Caki2 (cell line): Measurements from ENCODE around the gene CHST7. TPM values are rescaled to one million over a fixed set of nuclear protein-coding genes. Genes with fewer than 3 reads are reported as not detected.

Experiments
- DNase-seq: peaks from one replicate; pipeline ENCODE4 v3.0.0-alpha.2; 2015; ENCODE audit warnings: low read depth
- in situ Hi-C: cut with HindIII; loops from 2 replicates; pipeline ENCODE4 v1.10.0; 2016; ENCODE audit warnings: low sequenced_read_pairs, low pct_unique_long_range_greater_than_20kb, mixed read lengths
- total RNA-seq: library from RNA; depleted of rRNA; stranded (reverse); fragments of >200 nt; shearing (Covaris generic); gene quantifications from 2 replicates; pipeline ENCODE4 v1.2.3, GENCODE V29; 2014; ENCODE audit warnings: low replicate concordance

Gene CHST7
- total RNA-seq, 1 experiment from 2014 or later, result 27.1 TPM

DNA sequence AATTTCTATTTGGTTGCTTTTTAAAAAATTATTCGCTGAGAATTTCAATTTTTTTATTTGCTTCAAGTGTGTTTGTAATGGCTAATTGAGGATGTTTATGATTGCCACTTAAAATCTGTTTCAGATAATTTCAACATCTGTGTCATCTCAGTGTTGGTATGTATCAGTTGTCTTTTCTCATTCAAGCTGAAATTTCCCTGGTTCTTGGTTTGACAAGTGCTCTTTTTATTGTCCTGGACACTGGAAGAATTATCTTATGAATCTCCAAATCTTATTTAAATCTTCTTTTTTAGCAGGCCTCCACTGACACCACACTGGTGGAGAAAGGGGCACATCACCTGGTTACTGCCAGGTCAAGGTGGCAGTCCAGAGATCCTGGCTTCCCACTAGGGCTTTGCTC lies 21.5 kb downstream of the CHST7 start:
- in situ Hi-C loops, result no loop called here
- no peak for DNase-seq

DNA sequence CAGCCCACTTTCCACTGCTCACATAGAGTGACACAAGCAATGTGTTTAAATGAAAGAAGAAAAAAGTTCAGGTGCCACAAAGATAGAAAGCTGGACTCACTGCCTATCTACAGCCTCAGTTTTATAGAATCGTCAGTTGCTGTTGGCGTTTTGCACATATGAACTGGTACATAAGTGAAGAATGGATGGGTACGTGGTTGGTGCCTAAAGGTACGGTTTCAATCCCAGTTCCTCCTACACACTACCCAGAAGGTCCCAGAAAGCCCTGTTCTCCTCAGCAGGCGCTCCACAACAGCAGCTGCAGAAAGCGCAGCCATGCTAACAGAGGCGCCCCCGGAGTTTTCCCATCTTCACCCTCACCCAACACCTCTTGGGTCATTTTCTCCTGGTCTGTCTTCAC lies 23.6 kb downstream of the CHST7 start:
- in situ Hi-C loops, result no loop called here
- DNase-seq, result no peak

DNA sequence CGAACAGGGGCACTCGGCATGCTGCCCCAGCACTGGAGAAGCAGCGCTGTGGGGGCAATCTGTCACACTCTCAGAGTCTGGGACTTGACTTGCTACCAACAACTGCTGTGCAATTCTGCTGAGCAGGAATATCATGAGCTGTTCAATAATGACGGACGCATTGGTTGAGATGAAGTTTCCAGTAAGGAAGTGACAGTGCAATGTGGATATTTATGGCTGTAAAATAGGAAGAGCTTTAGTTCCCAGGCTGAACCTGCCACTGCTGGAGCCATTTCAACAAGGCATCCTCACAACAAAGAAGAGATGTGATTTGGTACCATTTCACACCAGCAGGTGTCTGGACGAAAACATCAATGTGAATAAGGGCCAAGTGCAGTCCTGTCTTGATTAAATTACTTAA lies 24.2 kb downstream of the CHST7 start:
- in situ Hi-C loops, result no loop called here

DNA sequence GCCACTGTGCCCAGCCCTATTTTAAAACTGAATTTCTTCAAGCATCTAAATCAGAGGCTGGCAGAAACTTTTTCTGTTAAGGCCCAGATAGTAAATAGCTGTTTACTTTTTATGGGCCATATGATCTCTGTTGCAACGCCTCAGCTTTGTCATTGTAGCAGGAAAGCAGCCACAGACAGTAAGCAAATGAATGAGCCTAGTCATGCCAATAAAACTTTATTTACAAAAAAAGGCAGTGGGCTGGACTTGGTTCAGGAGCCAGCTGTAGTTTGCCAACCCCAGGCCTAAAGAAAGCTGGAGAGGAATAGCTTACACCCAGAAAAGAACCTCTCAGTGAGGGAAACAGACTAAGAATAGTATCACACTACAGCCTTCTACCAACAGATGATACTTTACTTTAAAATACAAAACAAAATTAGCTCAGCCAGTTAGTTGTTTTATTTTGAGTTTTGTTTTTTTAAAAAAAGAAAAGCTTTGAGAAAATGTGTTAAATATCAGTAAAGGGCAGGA lies 25.5 kb downstream of the CHST7 start:
- no peak for DNase-seq
- in situ Hi-C loops, result no loop called here

More for the DNA sequence above, 24.2 kb downstream of the CHST7 start:
- DNase-seq, result no peak

DNA sequence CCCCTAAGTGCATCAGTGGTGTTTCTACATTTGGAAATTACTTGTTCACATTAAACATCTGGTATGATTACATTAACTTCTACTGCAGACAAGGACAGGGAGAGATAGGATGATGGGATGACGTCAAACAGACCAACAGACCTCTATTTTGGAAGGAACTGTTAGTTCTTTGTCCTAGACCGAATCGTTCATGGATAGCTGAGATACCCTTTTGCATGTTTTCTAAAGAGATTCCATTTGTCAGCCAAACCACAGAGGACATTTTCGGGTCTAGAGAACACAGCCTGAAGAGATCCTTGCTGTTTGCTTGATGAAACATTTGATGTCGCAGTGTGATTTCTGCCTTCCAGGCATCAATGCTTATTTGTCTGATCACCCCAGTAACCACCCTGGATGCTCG lies 27.7 kb downstream of the CHST7 start:
- no peak for DNase-seq
- in situ Hi-C loops, result no loop called here

DNA sequence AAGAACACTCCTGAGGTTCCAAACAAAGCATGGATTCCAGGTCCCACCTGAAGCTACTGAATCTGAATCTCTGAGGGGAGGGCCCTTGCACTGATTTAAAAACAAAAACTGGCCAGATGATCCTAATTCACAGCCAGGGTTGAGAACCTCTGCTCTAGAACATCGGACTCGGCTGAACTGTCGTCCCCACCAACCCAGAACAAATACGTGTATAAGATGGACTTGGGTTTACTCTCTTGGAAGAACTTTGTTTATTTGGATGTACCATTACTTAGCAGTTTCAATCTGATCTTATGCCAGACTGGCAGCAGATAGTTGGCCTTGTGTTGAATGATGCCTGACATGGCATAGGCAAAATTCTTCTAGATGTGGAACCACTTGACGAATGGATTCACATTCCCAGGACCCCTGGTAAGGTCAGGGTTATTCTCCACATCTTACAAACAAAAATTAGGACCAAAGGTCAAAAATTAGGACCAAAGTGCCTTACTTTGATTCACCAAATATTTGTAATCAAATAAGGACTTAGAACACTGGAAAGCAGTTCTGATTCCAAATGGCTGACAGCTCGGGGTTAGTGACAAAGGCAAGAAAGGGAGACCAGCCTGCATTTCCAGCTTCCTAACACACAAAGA lies 29.0 kb downstream of the CHST7 start:
- no peak for DNase-seq
- in situ Hi-C loops, result no loop called here

DNA sequence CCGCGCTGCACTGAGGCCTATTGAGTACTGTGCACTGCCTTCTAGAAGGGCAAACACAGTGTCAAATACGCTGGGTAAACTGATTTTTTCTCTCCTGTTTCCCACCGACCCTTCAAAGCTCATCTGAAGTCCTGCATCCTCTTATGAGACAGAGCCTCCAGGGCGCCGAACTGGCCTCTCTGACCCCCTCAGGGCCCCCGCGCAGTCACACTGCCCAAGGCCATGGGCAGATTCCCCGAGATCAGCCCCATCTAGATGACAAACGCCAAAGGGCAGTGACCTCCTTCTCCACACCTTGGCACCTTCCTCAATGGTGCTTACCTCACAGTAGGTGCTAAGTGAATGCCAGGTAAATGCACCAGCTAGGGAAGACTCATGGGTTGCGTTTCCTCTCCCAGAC lies 34.4 kb downstream of the CHST7 start:
- in situ Hi-C loops, result no loop called here
- DNase-seq, result no peak

DNA sequence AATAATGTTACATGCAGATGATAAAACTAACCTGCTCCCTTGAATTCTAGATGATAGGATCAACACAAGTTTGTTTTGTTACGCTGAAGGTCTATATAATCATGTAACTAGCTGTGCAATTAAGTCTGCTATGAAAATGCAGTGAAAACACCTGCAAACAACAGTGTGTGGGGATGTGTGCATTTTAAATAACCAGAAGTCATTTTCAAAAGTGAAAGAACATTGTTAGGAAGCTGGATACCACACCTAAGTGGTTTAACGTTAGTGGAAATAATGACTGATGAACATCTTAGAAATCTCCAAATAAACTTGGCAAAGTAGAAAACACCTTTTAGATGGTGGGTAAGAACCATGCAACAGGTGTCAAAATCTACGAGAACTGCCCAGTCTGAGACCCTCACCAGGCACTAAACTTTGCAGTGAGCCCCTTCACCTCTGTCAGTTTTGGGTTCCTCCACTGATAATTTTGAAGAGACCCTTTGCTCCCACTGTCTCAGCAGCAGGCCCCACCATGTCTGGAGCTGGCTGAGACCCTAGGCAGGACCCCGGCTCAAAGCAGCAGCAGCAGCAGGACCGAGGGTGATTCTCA lies 36.6 kb downstream of the CHST7 start:
- DNase-seq, result no peak
- in situ Hi-C loops, result no loop called here

DNA sequence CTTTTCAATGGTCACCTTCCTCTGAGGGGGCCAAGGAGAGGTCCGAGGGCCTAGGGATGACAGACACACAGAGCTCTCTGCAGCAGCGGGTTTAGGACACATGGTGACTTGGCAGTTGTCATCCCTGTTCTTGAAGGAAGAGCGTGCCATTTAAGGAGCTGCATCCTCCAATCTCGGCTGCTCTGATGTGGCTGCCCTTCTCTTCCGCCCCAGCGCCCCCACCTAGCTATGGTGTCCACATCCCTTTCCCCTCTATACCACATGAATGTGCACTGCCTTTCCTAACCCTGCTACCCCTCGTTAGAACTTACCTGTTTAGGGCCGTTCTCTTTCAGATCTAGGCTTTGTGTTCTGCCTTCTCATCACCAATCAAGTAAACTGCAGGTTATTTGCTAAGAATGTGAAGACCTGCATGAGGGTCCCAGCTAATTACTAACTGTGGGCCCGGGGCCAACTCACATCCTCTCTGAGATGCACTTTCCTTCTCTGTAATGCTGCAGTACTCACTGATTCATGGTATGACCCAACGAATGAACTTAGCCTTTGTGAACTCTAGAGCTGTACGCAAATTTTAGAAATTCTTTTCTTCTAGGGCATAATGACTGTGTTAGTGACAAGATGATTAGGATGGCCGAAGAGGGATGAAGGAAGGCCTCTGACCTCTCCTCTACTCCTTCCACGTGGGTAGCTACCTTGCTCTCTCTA lies 38.2 kb downstream of the CHST7 start:
- DNase-seq, result no peak
- in situ Hi-C loops, result no loop called here

DNA sequence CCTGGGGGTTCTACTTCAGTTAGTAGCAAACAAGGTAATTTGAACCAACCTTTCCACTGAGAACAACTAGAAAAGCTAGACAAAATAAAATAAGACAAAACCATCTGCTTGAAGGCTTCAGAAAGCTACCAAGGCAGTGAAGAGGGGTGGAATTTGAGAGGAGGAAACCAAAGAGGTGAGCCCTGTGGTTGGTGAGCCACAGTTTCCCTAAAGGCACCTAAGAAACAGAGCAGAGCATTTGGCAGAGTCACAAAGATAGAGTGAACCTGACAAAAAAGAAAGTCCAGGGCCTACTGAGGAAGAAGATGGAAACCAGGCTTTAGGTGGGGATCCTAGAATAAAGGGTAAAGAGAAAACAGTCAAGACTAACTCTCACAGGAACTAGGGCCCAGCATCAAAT lies 44.3 kb downstream of the CHST7 start:
- in situ Hi-C loops, result no loop called here
- no peak for DNase-seq

DNA sequence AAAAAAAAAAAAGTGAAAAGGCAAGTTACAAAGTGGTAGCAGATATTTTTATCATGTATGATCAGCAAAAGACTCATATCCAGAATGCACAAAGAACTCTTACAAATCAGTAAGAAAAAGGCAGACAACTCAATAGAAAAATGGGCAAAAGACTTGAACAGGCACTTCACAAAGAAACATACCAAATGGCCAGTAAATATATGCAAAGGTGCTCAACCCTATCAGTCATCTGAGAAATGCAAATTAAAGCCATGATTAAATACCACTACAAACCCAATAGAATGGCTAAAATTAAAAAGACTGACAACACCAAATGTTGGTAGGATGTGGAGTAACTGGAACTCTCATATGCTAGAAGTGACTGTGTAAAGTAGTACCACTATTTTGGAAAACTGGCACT lies 45.4 kb downstream of the CHST7 start:
- in situ Hi-C loops, result no loop called here

DNA sequence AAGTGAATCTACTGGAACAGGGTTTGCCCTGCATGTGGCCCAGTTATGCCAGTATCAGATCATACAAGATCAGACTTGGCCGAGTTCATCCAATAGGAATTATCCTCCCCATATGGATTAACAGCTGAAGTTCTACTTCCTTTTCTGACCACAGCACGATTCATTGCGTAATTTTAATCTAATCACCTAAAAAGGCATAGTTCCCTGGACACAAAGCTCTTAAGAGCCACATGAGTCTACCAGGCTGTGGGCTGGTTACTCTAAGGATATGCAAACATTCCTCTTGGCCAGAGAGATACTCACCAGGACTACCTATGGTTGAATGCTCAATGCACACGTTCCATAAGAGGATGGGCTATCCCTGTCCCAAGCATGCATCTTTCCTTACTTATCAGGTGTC lies 46.9 kb downstream of the CHST7 start:
- in situ Hi-C loops, result no loop called here
- no peak for DNase-seq

More for the DNA sequence above, 45.4 kb downstream of the CHST7 start:
- DNase-seq, result no peak

DNA sequence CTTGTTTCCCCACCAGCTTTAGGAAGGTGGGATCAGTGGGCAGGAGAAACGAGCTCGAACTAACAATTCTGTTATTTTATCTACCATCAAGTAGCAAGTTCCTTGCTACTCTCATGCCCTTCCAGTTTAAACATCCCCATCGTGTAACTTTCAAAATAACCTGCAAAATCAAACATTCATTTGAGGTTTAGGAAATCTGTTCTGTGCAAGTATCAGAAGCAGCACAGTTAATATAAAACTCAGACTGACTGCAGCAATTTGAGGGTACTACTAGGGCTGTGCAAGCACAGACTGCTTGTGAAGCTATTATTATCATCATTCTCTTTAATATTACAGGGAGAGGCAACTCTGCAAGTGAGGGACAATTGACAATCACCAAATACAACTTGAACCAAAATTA lies 48.0 kb downstream of the CHST7 start:
- DNase-seq, result no peak
- in situ Hi-C loops, result no loop called here

DNA sequence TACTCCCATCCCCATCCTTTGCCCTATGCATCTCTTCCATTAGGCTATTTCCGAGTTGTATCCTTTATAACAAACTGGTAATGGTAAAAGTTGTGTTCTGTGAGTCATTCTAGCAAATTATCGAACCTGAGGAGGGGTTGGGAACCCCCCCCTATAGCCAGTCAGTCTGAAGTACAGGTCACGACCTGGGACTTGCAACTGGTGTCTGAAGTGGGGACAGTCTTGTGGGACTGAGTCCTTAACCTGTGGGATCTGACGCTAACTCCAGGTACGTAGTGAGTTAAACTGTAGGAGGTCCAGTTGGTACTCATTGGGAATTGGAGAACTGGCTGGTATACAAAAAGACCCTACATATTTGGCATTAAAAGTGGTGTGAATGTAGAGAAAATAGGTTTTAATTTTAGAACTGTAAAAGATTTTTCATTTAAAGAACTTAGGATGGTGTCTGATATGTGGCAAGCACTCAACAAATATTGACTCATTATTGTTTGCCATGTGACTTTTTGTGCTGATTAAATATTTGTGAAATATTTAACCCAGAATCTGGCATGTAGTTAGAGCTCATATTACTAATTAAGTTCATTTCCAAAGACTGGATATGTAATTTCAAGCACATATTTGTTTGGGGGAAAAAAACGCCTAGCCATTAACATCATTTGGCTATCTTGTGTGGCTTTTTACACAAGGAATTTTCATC lies 50.7 kb downstream of the CHST7 start:
- in situ Hi-C loops, result no loop called here
- no peak for DNase-seq

DNA sequence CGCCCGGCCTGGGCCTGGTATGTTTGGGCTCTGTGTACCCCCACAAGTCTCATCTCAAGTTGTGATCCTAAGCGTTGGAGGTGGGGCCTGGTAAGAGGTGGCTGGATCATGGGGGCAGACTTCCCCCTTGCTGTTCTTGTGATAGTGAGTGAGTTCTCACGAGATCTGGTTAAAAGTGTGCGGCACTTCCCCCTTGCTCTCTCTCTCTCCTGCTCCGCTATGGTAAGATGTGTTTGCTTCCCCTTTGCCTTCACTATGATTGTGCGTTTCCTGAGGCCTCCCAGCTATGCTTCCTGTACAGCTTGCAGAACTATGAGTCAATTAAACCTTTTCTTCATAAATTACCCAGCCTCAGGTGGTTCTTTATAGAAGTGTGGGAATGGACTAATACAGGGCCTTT lies 53.0 kb downstream of the CHST7 start:
- in situ Hi-C loops, result no loop called here
- no peak for DNase-seq

DNA sequence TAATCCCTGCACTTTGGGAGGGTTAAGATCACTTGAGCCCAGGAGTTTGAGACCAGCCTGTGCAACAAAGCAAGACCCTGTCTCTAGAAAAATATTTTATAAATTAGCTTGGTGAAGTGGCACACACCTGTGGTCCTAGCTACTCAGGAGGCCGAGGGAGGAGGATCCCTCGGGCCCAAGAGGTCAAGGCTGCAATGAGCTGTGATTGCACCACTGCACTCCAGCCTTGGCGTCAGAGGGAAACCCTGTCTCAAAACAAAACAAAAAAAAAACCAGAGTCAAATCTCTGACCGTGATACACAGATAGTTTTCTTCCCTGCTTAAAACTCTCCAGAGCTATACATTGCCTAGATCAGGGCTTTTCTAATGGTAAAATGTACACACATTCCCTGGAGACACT lies 53.5 kb downstream of the CHST7 start:
- no peak for DNase-seq
- in situ Hi-C loops, result no loop called here

DNA sequence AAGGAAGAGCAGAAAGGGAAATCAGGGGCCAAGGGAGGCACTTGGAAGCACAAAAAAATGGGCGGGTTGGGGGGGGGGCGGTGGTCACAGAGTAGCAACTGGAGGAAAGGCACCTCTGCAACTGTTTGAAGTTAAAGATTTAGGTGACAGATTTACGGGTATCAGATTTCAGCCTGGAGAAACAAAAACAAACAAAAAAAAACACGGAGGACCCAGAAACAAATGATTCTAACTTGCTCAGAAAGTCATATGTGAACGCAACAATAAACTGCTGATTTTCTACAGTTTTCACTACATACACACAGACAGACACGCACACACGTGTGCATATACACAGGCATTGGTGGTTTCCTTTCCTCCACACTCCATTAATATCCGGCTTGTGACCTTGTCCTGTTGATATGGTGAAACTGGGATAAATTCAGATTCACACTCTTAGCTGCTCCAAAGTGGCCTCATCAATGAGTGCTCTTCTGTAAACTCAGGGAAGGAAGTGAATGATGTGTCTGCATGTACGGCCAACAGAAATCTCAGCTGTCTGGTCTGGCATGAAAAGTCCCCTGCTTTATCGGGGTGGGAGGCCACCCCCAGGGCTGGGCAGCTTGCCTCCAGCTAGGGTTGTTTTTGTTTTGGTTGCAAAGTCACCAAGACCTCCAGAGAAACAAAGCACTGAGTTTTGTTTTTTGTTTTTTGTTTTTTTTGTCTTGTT lies 54.3 kb downstream of the CHST7 start:
- in situ Hi-C loops, result no loop called here
- no peak for DNase-seq

DNA sequence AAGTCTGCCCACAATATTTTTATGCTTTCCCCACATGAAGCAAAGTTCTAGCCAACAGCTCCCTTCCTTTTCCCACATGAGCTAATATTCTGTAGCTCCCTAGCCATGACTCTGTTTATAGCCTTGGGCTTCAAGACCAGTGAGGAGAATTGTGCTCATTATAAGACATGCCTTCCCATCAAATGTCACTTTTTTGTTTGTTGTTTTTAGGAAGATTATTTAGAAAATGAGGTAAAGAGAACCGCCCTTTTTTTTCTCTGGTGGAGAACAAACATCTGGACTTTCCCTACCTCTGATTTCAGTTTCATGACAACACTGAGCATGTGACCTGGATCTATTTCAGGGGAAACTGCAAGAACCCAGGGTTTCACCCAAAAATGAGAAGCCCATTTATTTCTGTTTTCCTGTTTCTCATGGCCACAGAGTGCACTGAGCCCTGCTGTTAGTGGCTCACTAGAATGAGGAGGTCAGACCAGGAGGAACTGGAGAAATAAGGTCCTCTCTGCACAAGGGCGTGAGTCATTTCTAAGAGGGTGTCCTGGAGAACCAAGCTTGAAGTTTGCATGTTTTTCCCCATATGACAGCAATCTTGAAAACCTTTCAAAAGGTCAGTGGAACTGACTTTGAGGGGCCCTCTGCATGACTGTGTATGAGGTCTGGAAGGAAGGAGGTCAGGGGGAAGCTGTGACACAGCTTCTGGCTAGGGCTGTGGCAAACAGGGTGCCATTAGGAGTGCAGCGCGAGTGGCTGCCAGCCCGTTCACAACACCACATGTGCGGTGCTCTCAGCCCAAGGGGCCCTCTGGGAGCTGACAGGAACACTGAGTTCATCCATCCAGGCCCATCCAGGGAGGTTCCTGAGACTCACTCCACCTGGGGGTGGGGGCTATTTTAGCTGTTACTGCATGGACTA lies 55.2 kb downstream of the CHST7 start:
- in situ Hi-C loops, result no loop called here
- no peak for DNase-seq
